Neural cell (in vitro differentiated cells): ENCODE results near the gene GLT1D1.

Source experiments
- REST ChIP-seq: IDR thresholded peaks from 2 replicates; pipeline ENCODE4 v1.6.1; 2012; ENCODE audit warnings: borderline replicate concordance
- TAF1 ChIP-seq: IDR thresholded peaks from 2 replicates; pipeline ENCODE4 v1.6.1; 2012; ENCODE audit warnings: low read depth
- TF ChIP-seq, protein P1 (sequence below): fragments of 450-650 bp; IDR thresholded peaks from 2 replicates; pipeline ENCODE4 v1.5.1; 2014; ENCODE audit warnings: antibody characterized with exemption, mild to moderate bottlenecking, moderate library complexity; ENCODE audit not compliant: poor library complexity, severe bottlenecking

DNA sequence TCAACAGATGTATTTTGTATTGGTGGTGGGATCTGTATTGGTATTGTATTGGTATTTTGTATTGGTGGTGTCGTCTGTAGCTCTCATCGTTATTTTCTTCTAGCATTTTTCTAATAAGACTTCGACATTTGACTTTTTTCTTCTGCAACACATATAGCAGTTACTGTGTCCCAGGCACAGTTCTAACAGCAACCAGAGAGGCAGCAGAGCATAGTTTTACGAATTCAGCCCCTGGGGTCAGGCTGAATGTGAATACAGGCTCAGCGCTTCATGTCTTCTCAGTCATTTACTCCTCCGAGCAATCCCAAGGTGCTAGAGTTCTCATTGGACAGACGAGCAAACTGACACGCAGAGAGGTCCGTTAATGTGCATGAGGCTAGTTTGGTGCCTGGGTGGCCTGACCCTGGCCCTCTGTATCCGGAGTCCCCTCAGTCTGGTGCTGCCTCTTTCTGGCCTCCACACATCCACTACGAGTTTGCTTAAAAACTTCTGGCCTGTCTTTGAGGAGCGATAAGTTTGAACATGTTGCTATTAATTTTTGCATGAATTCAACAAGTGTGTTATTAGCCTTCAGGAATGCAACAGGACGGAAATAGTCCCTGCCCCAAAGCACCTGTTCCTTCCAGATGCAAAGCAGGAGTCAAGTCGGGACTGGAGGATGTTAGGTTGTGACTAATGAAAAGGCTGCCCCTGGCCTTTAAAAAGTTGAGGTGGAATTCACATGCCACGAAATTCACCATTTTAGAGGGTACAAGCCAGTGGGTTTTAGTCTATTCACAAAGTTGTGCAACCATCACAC is 87.0 kb downstream of the GLT1D1 start:
- TF ChIP-seq, protein P1, sequence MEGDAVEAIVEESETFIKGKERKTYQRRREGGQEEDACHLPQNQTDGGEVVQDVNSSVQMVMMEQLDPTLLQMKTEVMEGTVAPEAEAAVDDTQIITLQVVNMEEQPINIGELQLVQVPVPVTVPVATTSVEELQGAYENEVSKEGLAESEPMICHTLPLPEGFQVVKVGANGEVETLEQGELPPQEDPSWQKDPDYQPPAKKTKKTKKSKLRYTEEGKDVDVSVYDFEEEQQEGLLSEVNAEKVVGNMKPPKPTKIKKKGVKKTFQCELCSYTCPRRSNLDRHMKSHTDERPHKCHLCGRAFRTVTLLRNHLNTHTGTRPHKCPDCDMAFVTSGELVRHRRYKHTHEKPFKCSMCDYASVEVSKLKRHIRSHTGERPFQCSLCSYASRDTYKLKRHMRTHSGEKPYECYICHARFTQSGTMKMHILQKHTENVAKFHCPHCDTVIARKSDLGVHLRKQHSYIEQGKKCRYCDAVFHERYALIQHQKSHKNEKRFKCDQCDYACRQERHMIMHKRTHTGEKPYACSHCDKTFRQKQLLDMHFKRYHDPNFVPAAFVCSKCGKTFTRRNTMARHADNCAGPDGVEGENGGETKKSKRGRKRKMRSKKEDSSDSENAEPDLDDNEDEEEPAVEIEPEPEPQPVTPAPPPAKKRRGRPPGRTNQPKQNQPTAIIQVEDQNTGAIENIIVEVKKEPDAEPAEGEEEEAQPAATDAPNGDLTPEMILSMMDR: no peak
- TF ChIP-seq REST: no peak
- no peak for TF ChIP-seq TAF1
